IPS-18a (cell line): ENCODE results near the gene H2BK1.
A peak's percentile ranks its signal among the peaks of the same experiment; 100 is the strongest.

Experiments
- H3K27ac ChIP-seq: one replicate; pipeline ENCODE4 v1.5.1; 2013; ENCODE audit warnings: low read length
- H3K27me3 ChIP-seq: one replicate; pipeline ENCODE4 v1.6.1; 2013; ENCODE audit warnings: mild to moderate bottlenecking, low read length; ENCODE audit not compliant: control insufficient read depth, insufficient read depth
- H3K36me3 ChIP-seq: one replicate; pipeline ENCODE4 v1.6.1; 2013; ENCODE audit warnings: low read depth, low read length; ENCODE audit not compliant: control insufficient read depth
- H3K4me1 ChIP-seq: one replicate; pipeline ENCODE4 v1.6.1; 2013; ENCODE audit warnings: low read depth, low read length; ENCODE audit not compliant: control insufficient read depth
- H3K4me3 ChIP-seq: one replicate; pipeline ENCODE4 v1.5.1; 2013; ENCODE audit warnings: low read length
- H3K9ac ChIP-seq: one replicate; pipeline ENCODE4 v1.6.1; 2013; ENCODE audit warnings: mild to moderate bottlenecking, low read length, moderate library complexity
- H3K9me3 ChIP-seq: one replicate; pipeline ENCODE4 v1.6.1; 2013; ENCODE audit warnings: low read depth, low read length; ENCODE audit not compliant: control insufficient read depth

H2BK1 gene

GRCh38 chr7:151172273-151173141 is 37.8 kb downstream of the H2BK1 start:
- no peak overlapping the region for H3K4me3 ChIP-seq
- no peak overlapping the region for H3K9ac ChIP-seq
- H3K4me1 ChIP-seq = no peaks in the 10 kb centered on the region
- H3K36me3 ChIP-seq = no peaks in the 10 kb centered on the region
- no peak overlapping the region for H3K27ac ChIP-seq
- no peaks in the 10 kb centered on the region for H3K9me3 ChIP-seq
- peaks cover 80% of the 10 kb centered on the region for H3K27me3 ChIP-seq

GRCh38 chr7:151168787-151169162 is 41.5 kb downstream of the H2BK1 start:
- no peaks in the 10 kb centered on the region for H3K4me1 ChIP-seq
- H3K36me3 ChIP-seq = no peaks in the 10 kb centered on the region
- no peak overlapping the region for H3K9ac ChIP-seq
- no peaks in the 10 kb centered on the region for H3K9me3 ChIP-seq
- peaks cover 96% of the 10 kb centered on the region for H3K27me3 ChIP-seq
- H3K27ac ChIP-seq = no peak overlapping the region
- peak overlapping the region; percentile 41 for H3K4me3 ChIP-seq

DNA sequence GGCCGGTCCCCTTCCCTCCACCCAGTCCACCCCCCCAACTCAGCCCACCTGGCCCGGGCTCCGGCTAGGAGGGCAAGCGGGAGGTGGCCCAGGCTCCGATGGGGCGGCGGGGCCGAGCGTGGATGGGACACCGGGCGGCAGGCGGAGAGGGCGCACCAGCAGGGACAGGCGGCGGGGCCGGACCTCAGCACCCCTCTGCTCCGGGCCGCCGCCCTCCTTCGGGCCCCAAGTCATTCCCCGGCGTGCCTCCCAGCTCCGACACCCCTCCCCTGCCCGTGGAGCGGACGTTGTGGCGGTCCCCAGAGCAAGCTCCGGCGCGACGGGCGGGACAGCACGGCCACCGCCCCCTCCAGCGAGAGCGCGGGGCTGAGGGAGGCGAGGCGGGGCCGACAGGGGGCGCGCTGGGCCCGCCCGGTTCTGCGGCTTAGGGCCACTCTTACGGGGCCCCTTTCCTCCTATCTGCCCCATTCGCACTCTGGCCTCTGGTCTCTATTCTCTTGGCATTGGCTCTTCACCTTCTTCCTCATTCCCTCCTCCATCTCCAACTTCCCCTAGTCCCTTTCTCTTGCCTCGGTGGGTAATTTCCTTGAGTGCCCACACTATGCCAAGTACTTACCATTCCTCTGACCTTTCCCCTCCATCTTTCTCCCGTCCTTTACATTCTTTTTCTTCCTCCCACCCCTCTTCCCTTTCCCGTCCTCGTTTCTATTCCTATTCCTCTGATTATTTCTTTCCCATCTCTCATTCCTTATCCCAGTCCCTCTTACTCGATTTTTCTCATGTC is 42.1 kb downstream of the H2BK1 start:
- Histone ChIP-seq H3K4me1 (no peaks in the 10 kb centered on the region), H3K9me3 (no peaks in the 10 kb centered on the region), H3K27ac (no peak overlapping the region), H3K9ac (no peak overlapping the region), H3K36me3 (no peaks in the 10 kb centered on the region), H3K4me3 (peak overlapping the region; percentile 41), H3K27me3 (peaks cover 97% of the 10 kb centered on the region)

GRCh38 chr7:151167197-151167961 is 42.9 kb downstream of the H2BK1 start, which contains the start of gene GBX1:
GBX1 (minus strand) TSS chr7:151167694; CDS start chr7:151167548, 146 bp downstream.
- Histone ChIP-seq H3K9me3 (no peaks in the 10 kb centered on the region), H3K27ac (no peak within 1 kb of the TSS), H3K4me1 (no peaks in the 10 kb centered on the region), H3K9ac (no peak within 1 kb of the TSS), H3K27me3 (peaks cover 98% of the 10 kb centered on the region), H3K4me3 (peak within 1 kb of the TSS; percentile 51), H3K36me3 (no peaks in the 10 kb centered on the region)

DNA sequence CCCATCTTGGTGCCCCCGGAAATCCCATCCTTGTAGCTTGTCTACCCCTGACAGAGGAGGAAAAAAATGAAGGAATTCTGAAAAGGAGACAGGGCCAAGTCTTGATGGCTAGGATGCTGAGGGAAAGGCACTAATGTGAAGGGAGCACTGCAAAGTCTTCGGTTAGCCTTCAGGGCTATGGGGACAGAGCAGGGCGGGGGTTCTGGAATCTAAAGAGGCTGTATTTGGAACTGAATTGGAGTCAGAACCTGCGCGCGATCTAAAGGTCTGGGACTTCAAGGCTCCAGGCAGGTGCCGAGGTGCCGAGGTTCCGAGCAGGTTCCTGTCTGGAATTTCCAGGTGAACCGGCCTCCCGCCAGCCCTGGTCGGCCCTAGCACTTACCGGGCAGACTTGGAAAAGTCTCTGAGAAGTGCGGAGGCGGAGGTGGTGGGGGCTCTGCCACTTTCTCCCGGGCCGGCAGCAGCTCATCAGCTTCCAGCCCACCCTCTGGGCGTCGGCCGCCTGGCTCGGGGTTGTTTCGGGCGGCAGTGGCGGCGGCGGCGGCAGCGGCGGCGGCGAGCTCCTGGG is 43.6 kb downstream of the H2BK1 start:
- peak overlapping the region; percentile 51 for H3K4me3 ChIP-seq
- no peak overlapping the region for H3K27ac ChIP-seq
- peaks cover 98% of the 10 kb centered on the region for H3K27me3 ChIP-seq
- no peaks in the 10 kb centered on the region for H3K9me3 ChIP-seq
- H3K36me3 ChIP-seq = no peaks in the 10 kb centered on the region
- H3K9ac ChIP-seq = no peak overlapping the region
- H3K4me1 ChIP-seq = no peaks in the 10 kb centered on the region

GRCh38 chr7:151161757-151162156 is 48.5 kb downstream of the H2BK1 start:
- Histone ChIP-seq H3K27me3 (peaks cover 75% of the 10 kb centered on the region), H3K27ac (no peak overlapping the region)

More at GRCh38 chr7:151161757-151162156, 48.5 kb downstream of the H2BK1 start:
- Histone ChIP-seq H3K4me1 (no peaks in the 10 kb centered on the region), H3K9ac (no peak overlapping the region), H3K4me3 (no peak overlapping the region), H3K9me3 (no peaks in the 10 kb centered on the region), H3K36me3 (no peaks in the 10 kb centered on the region)
